Measurements from ENCODE around the gene SEMA4A. TPM values are rescaled to one million over a fixed set of nuclear protein-coding genes. Genes with fewer than 3 reads are reported as not detected.

Gene SEMA4A
- 0.97 and 3.2 TPM in 2 replicates for total RNA-seq

DNA sequence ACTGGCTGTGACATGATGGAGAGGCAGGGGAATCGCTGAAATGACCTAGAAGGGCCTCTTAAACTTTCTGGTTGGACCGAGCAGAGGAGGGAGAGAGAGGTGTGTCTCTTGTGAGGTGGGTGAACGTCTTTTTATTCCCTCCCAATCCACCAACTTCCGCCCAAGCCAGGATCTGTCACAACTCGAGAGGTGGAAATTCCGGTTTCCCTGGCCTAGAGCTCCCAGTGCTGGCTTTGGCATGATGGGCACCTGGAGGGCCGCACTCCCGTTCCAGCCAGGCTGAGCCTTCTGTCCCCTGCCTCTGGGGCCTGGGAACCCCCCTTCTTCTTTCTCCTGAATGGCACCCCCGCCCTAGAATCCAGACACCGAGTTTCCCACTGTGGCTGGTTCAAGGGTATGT is at the start of gene SEMA4A:
Gene SEMA4A, plus strand, starts transcription at position 224 of the 400 bp plus-strand sequence. CDS start 994 bp downstream, outside the sequence.

DNA sequence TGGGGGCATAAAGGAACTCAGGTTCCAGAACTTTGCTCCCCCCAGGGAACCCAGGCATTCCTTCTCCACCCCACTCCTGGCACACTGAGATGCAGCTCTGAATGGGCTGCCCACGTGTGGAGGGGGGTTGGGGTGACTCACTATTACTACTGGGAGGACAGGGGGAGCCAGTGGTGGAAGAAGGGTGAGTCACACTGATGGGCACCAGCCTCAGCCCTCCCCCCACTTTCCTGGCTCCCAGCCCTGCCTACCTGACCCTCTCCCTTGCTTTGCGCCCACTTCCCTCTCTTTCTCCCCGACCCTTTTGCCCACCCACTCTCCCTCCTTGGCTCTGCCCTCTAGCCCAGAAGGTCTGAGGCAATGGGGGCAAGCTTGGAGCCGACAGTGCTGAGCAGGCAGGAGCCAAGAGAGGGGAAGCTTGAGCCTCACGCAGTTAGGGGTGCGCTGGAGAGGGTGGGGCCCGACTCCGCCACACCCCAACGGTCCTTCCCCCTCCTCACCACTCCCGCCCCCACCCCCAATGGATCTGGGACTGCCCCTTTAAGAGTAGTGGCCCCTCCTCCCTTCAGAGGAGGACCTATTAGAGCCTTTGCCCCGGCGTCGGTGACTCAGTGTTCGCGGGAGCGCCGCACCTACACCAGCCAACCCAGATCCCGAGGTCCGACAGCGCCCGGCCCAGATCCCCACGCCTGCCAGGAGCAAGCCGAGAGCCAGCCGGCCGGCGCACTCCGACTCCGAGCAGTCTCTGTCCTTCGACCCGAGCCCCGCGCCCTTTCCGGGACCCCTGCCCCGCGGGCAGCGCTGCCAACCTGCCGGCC is 39.1 kb upstream of the SEMA4A start, which contains the start of gene LMNA:
Gene LMNA, plus strand, starts transcription at position 611 of the 818 bp plus-strand sequence. CDS start 208 bp downstream, outside the sequence.

DNA sequence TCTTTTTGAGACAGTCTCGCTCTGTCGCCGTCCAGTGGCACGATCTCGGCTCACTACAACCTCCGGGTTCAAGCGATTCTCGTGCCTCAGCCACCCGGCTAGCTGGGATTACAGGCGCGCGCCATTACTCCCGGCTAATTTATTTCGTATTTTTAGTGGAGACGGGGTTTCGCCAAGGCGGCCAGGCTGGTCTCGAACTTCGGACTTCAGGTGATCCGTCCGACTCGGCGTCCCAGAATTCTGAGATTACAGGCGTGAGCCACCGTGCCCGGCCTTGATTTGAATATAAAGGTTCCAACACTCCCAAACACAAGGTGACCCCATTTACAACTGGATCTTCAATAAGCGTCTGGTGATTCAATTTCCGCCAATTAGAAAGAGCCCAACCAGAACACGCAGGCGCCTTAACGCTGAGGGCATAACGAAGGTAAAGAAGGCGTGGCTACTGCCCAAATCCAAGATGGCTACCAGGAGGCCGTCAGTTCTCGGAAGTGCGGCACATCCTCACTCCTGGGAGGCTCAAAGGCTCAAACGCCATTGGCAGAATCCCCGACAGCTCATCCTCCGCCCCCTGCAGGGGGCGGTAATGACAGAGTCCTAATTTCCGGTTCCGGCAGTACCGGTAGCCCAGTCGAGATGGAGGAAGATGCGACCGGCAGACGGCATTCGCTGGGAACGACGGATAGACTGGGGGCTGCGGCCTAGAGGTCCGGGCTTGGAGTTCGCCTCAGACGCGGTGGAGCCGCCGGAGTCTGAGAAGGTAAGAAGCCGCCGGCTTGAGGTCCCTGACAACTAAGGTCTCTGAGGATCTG is 40.3 kb downstream of the SEMA4A start, which contains the start of gene SLC25A44:
Gene SLC25A44, plus strand, starts transcription at position 617 of the 812 bp plus-strand sequence. CDS start 5,744 bp downstream, outside the sequence.

DNA sequence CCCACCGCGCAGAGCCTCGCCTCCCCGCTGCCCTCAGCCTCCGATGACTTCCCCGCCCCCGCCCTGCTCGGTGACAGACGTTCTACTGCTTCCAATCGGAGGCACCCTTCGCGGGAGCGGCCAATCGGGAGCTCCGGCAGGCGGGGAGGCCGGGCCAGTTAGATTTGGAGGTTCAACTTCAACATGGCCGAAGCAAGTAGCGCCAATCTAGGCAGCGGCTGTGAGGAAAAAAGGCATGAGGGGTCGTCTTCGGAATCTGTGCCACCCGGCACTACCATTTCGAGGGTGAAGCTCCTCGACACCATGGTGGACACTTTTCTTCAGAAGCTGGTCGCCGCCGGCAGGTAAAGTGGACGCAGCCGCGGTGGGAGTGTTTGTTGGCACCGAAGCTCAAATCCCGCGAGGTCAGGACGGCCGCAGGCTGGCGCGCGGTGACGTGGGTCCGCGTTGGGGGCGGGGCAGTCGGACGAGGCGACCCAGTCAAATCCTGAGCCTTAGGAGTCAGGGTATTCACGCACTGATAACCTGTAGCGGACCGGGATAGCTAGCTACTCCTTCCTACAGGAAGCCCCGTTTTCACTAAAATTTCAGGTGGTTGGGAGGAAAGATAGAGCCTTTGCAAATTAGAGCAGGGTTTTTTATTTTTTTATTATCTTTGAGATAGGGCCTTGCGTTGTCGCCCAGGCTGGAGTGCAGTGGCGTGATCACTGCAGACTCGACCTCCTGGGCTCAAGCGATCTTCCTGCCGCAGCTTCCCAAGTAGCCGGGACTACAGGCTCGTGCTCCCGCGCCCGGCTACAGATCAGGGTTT is 59.7 kb downstream of the SEMA4A start, which contains the start of gene PMF1:
Gene PMF1, plus strand, starts transcription at position 175 of the 811 bp plus-strand sequence. Its CDS starts 9 bp downstream, at position 184.

Small RNA genes lying within 50 kb of the gene (small RNA-seq; reads per million reads assigned to genes)
- not detected for gene RF00568

Other genes starting within 250 kb of the SEMA4A start
- 41.5 and 43.0 TPM in 2 replicates for gene RIT1, start 242.2 kb upstream of the SEMA4A start, total RNA-seq
- gene KHDC4, start 219.2 kb upstream of the SEMA4A start, total RNA-seq = 30.0 and 30.8 TPM in 2 replicates
- not detected in 2 replicates for gene RXFP4, start 211.9 kb upstream of the SEMA4A start, total RNA-seq
- 133 and 144 TPM in 2 replicates for gene ARHGEF2, start 175.0 kb upstream of the SEMA4A start, total RNA-seq
- gene SSR2, start 132.6 kb upstream of the SEMA4A start, total RNA-seq = 338 and 351 TPM in 2 replicates
- gene UBQLN4, start 99.8 kb upstream of the SEMA4A start, total RNA-seq = 12.5 and 14.1 TPM in 2 replicates
- gene LAMTOR2, start 98.8 kb upstream of the SEMA4A start, total RNA-seq = 24.8 and 27.1 TPM in 2 replicates
- not detected in 2 replicates for gene RAB25, start 92.4 kb upstream of the SEMA4A start, total RNA-seq
- 0.65 and 1.1 TPM in 2 replicates for gene MEX3A, start 71.1 kb upstream of the SEMA4A start, total RNA-seq
- 1,347 and 1,795 TPM in 2 replicates for gene LMNA, start 38.9 kb upstream of the SEMA4A start, total RNA-seq
- gene SLC25A44, start 40.5 kb downstream of the SEMA4A start, total RNA-seq = 15.9 and 22.9 TPM in 2 replicates
- 27.0 and 27.7 TPM in 2 replicates for gene PMF1, start 59.4 kb downstream of the SEMA4A start, total RNA-seq
- 0.16 TPM in 1 of 2 replicates, not detected in the other for gene BGLAP, start 88.6 kb downstream of the SEMA4A start, total RNA-seq
- 0.49 and 0.65 TPM in 2 replicates for gene PAQR6, start 94.5 kb downstream of the SEMA4A start, total RNA-seq
- gene SMG5, start 129.2 kb downstream of the SEMA4A start, total RNA-seq = 60.4 and 72.7 TPM in 2 replicates
- gene TMEM79, start 130.7 kb downstream of the SEMA4A start, total RNA-seq = 0.61 and 0.81 TPM in 2 replicates
- 81.5 and 85.2 TPM in 2 replicates for gene GLMP, start 142.1 kb downstream of the SEMA4A start, total RNA-seq
- not detected in 2 replicates for gene VHLL, start 145.7 kb downstream of the SEMA4A start, total RNA-seq
- gene CCT3, start 184.7 kb downstream of the SEMA4A start, total RNA-seq = 191 and 238 TPM in 2 replicates
- gene TSACC, start 184.9 kb downstream of the SEMA4A start, total RNA-seq = 0.36 TPM in 1 of 2 replicates, not detected in the other
- gene RHBG, start 215.6 kb downstream of the SEMA4A start, total RNA-seq = not detected in 2 replicates